Peyer's patch (tissue), 4 donors: ENCODE measurements around the gene MRNIP.

ENCODE experiments used
- POLR2A ChIP-seq, 2 donors: fragments of 450-650 bp; IDR thresholded peaks; one replicate each; pipeline ENCODE4 v1.5.1; 2017; ENCODE audit warnings: antibody characterized with exemption in 2 of 2, mild to moderate bottlenecking in 2 of 2, moderate library complexity in 2 of 2
- TF ChIP-seq, protein P1 (sequence below), 6 experiments: fragments of 450-650 bp in 4 of 6; fragments of 200-600 bp in 2 of 6; sonication (generic) in 1 of 6; IDR thresholded peaks; one replicate each; pipeline ENCODE4 v1.5.1; 2017 to 2019; ENCODE audit warnings: antibody characterized with exemption in 6 of 6, mild to moderate bottlenecking in 3 of 6, moderate library complexity in 1 of 6

DNA sequence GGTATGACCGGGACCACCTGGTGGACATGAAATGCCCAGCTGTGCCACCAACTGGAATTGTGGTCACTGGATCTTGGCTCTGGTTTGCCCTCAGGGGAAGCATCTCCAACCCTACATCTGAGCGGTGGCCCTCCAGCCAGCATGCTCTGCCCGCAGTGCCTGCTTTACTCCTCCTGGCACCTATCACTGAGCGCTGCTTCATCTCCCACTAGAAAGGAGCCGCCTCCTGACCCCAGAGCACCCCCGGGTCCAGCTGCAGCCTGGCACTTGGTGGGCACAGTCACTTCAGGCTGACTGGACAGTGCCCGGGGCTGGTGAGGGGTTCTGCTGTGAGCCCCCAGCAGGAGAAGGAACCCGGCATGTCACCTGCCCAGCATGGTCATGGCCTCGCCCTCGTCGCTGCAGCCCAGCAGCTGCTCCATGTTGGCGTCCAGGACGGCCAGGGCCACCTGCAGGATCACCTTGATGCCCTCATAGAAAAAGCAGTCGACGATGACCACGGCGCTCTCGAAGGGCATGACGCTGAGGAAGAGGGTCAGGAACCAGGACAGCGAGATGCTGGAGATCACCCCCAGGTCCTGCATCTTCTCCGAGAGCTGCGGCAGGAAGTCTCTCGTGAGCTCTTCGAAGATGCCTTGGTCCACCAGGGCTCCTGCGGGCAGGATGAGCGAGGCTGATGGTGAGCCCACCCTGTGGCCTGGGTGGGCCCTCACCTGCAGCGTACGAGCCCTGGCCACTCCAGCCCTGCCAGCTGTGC, 16.1 kb upstream of the MRNIP start:
- TF ChIP-seq, protein P1, sequence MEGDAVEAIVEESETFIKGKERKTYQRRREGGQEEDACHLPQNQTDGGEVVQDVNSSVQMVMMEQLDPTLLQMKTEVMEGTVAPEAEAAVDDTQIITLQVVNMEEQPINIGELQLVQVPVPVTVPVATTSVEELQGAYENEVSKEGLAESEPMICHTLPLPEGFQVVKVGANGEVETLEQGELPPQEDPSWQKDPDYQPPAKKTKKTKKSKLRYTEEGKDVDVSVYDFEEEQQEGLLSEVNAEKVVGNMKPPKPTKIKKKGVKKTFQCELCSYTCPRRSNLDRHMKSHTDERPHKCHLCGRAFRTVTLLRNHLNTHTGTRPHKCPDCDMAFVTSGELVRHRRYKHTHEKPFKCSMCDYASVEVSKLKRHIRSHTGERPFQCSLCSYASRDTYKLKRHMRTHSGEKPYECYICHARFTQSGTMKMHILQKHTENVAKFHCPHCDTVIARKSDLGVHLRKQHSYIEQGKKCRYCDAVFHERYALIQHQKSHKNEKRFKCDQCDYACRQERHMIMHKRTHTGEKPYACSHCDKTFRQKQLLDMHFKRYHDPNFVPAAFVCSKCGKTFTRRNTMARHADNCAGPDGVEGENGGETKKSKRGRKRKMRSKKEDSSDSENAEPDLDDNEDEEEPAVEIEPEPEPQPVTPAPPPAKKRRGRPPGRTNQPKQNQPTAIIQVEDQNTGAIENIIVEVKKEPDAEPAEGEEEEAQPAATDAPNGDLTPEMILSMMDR (IDR thresholded peaks at IDR 0.05), result no peak
- no peak for TF ChIP-seq POLR2A (IDR thresholded peaks at IDR 0.05)
